Loucy (cell line): ENCODE data around the gene CORT.

Source experiments
- CTCF ChIP-seq: fragments of 200-600 bp; sonication (generic); conservative IDR thresholded peaks from 2 replicates; pipeline ENCODE4 v1.5.1; 2014; ENCODE audit warnings: mild to moderate bottlenecking, antibody characterized with exemption, low read length
- EZH2phosphoT487 ChIP-seq: fragments of 200-600 bp; IDR thresholded peaks from 2 replicates; pipeline ENCODE4 v1.6.1; 2018; ENCODE audit warnings: antibody characterized with exemption, mild to moderate bottlenecking, moderate library complexity, borderline replicate concordance

GRCh38 chr1:10407201-10407600 is 42.6 kb upstream of the CORT start:
- TF ChIP-seq CTCF (no peak), EZH2phosphoT487 (no peak)
